ENCODE measurements around the gene CD302. TPM values are rescaled to one million over a fixed set of nuclear protein-coding genes. Genes with fewer than 3 reads are reported as not detected.

Gene CD302
- total and polyA plus RNA-seq, 4 donors, result 65.9 to 118 (median 96.8) TPM

DNA sequence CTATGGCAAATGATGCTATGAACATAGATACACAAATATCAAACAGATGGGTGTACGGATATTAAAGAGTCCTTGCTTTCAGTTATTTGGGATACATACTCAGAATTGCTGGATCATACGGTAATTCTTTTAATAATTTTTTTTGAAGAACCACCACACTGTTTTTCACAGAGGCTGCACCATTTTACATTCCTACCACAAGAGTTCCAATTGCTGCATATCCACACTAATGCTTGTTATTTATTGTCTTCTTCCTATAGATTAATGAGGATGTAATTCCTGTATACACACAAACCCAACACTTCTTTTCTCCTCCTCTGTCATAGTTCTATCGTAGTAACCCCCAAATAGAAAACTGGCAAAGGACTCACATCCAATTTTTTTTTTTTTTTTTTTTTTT is 21.7 kb downstream of the CD302 start:
- Histone ChIP-seq H3K27ac (ENCODE audit: low read depth in 1 of 2, low read length in 2 of 2) (no peak overlapping the region), H3K4me3 (ENCODE audit: low read depth in 1 of 3, low read length in 3 of 3) (no peak overlapping the region), H3K27me3 (ENCODE audit: control insufficient read depth in 4 of 4, insufficient read depth in 4 of 4, low read length in 3 of 4) (no peaks in the 10 kb centered on the region), H3K9me3 (ENCODE audit: control insufficient read depth in 4 of 4, low read length in 3 of 4) (no peaks in the 10 kb centered on the region), H3K9ac (ENCODE audit: low read depth in 1 of 2, low read length in 2 of 2) (no peak overlapping the region), H3K36me3 (ENCODE audit: control insufficient read depth in 4 of 4, insufficient read depth in 3 of 4, low read depth in 1 of 4, low read length in 3 of 4) (peaks cover 3 to 33% (median 25%) of the 10 kb centered on the region in 4 donors), H3K4me1 (ENCODE audit: control insufficient read depth in 4 of 4, insufficient read depth in 4 of 4, low read length in 3 of 4) (no peaks in the 10 kb centered on the region)
- DNase-seq (ENCODE audit: low spot score), result no peak
- 96% methylated on average over 3 of the region's 3 CpGs for WGBS
- no peak for TF ChIP-seq SP1 (IDR thresholded peaks at IDR 0.05)
- TF ChIP-seq HNF4A (conservative IDR thresholded peaks at IDR 0.05), result no peak
- TF ChIP-seq RXRA (IDR thresholded peaks at IDR 0.05), result no peak
- no peak for TF ChIP-seq FOXA2 (IDR thresholded peaks at IDR 0.05)
- no peak for TF ChIP-seq TAF1 (conservative IDR thresholded peaks at IDR 0.05)
- TF ChIP-seq JUND (IDR thresholded peaks at IDR 0.05), result no peak
- TF ChIP-seq, protein P1, sequence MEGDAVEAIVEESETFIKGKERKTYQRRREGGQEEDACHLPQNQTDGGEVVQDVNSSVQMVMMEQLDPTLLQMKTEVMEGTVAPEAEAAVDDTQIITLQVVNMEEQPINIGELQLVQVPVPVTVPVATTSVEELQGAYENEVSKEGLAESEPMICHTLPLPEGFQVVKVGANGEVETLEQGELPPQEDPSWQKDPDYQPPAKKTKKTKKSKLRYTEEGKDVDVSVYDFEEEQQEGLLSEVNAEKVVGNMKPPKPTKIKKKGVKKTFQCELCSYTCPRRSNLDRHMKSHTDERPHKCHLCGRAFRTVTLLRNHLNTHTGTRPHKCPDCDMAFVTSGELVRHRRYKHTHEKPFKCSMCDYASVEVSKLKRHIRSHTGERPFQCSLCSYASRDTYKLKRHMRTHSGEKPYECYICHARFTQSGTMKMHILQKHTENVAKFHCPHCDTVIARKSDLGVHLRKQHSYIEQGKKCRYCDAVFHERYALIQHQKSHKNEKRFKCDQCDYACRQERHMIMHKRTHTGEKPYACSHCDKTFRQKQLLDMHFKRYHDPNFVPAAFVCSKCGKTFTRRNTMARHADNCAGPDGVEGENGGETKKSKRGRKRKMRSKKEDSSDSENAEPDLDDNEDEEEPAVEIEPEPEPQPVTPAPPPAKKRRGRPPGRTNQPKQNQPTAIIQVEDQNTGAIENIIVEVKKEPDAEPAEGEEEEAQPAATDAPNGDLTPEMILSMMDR (IDR thresholded peaks at IDR 0.05; ENCODE audit: low read depth, low read length, missing input control), result no peak
- TF ChIP-seq EGR1 (IDR thresholded peaks at IDR 0.05; ENCODE audit: low read depth in 2 of 2), result no peak
- TF ChIP-seq FOXA1 (IDR thresholded peaks at IDR 0.05), result no peak

DNA sequence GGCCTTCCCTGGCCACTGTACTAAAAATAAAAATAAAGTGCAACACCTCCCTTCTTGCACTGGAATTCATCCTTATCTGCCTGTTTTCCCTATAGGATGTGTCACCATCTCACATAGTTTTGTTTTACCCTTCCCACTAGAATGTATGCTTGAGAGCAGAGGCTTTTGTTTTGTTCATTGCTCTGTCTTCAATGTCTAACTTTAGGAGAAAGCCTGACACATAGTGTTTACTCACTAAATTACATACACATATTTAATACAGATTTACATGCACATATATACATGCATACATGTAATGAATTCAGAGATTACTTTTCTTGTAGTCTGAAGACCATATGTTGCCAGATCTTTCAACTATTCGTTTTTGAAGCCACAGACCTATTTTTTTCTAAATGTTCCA is 23.0 kb downstream of the CD302 start:
- no peaks in the 10 kb centered on the region for H3K9me3 ChIP-seq (ENCODE audit: control insufficient read depth in 4 of 4, low read length in 3 of 4)
- H3K4me3 ChIP-seq (ENCODE audit: low read depth in 1 of 3, low read length in 3 of 3), result no peak overlapping the region
- WGBS, result 77% methylated on average over 1 of the region's 1 CpG
- H3K9ac ChIP-seq (ENCODE audit: low read depth in 1 of 2, low read length in 2 of 2), result no peak overlapping the region
- H3K27me3 ChIP-seq (ENCODE audit: control insufficient read depth in 4 of 4, insufficient read depth in 4 of 4, low read length in 3 of 4), result no peaks in the 10 kb centered on the region
- TF ChIP-seq, protein P2, sequence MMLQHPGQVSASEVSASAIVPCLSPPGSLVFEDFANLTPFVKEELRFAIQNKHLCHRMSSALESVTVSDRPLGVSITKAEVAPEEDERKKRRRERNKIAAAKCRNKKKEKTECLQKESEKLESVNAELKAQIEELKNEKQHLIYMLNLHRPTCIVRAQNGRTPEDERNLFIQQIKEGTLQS (IDR thresholded peaks at IDR 0.05), result no peak
- TF ChIP-seq TAF1 (conservative IDR thresholded peaks at IDR 0.05), result no peak
- TF ChIP-seq RAD21 (IDR thresholded peaks at IDR 0.05), result no peak
- no peak for TF ChIP-seq HNF4A (conservative IDR thresholded peaks at IDR 0.05)
- no peak for TF ChIP-seq GABPA (IDR thresholded peaks at IDR 0.05 in 1 of 2, conservative IDR thresholded peaks at IDR 0.05 in 1 of 2)
- TF ChIP-seq RXRA (IDR thresholded peaks at IDR 0.05), result no peak
- TF ChIP-seq FOXA2 (IDR thresholded peaks at IDR 0.05), result no peak
- TF ChIP-seq NR2F2 (IDR thresholded peaks at IDR 0.05), result no peak
- TF ChIP-seq, protein P3, sequence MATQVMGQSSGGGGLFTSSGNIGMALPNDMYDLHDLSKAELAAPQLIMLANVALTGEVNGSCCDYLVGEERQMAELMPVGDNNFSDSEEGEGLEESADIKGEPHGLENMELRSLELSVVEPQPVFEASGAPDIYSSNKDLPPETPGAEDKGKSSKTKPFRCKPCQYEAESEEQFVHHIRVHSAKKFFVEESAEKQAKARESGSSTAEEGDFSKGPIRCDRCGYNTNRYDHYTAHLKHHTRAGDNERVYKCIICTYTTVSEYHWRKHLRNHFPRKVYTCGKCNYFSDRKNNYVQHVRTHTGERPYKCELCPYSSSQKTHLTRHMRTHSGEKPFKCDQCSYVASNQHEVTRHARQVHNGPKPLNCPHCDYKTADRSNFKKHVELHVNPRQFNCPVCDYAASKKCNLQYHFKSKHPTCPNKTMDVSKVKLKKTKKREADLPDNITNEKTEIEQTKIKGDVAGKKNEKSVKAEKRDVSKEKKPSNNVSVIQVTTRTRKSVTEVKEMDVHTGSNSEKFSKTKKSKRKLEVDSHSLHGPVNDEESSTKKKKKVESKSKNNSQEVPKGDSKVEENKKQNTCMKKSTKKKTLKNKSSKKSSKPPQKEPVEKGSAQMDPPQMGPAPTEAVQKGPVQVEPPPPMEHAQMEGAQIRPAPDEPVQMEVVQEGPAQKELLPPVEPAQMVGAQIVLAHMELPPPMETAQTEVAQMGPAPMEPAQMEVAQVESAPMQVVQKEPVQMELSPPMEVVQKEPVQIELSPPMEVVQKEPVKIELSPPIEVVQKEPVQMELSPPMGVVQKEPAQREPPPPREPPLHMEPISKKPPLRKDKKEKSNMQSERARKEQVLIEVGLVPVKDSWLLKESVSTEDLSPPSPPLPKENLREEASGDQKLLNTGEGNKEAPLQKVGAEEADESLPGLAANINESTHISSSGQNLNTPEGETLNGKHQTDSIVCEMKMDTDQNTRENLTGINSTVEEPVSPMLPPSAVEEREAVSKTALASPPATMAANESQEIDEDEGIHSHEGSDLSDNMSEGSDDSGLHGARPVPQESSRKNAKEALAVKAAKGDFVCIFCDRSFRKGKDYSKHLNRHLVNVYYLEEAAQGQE (IDR thresholded peaks at IDR 0.05), result no peak
- TF ChIP-seq, protein P1 (IDR thresholded peaks at IDR 0.05; ENCODE audit: low read depth, low read length, missing input control), result no peak
- no peak for TF ChIP-seq JUND (IDR thresholded peaks at IDR 0.05)
- TF ChIP-seq HNF4G (IDR thresholded peaks at IDR 0.05), result no peak
- no peak for TF ChIP-seq EGR1 (IDR thresholded peaks at IDR 0.05; ENCODE audit: low read depth in 2 of 2)
- TF ChIP-seq, protein P4, sequence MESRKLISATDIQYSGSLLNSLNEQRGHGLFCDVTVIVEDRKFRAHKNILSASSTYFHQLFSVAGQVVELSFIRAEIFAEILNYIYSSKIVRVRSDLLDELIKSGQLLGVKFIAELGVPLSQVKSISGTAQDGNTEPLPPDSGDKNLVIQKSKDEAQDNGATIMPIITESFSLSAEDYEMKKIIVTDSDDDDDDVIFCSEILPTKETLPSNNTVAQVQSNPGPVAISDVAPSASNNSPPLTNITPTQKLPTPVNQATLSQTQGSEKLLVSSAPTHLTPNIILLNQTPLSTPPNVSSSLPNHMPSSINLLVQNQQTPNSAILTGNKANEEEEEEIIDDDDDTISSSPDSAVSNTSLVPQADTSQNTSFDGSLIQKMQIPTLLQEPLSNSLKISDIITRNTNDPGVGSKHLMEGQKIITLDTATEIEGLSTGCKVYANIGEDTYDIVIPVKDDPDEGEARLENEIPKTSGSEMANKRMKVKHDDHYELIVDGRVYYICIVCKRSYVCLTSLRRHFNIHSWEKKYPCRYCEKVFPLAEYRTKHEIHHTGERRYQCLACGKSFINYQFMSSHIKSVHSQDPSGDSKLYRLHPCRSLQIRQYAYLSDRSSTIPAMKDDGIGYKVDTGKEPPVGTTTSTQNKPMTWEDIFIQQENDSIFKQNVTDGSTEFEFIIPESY (IDR thresholded peaks at IDR 0.05), result no peak
- TF ChIP-seq, protein P5, sequence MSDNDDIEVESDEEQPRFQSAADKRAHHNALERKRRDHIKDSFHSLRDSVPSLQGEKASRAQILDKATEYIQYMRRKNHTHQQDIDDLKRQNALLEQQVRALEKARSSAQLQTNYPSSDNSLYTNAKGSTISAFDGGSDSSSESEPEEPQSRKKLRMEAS (IDR thresholded peaks at IDR 0.05), result no peak
- no peak for TF ChIP-seq FOXA1 (IDR thresholded peaks at IDR 0.05)
- no peak for TF ChIP-seq YY1 (IDR thresholded peaks at IDR 0.05)
- no peak for TF ChIP-seq SP1 (IDR thresholded peaks at IDR 0.05)
- H3K27ac ChIP-seq (ENCODE audit: low read depth in 1 of 2, low read length in 2 of 2), result no peak overlapping the region
- no peaks in the 10 kb centered on the region for H3K4me1 ChIP-seq (ENCODE audit: control insufficient read depth in 4 of 4, insufficient read depth in 4 of 4, low read length in 3 of 4)
- DNase-seq (ENCODE audit: low spot score), result no peak
- peaks cover 3 to 34% (median 22%) of the 10 kb centered on the region in 4 donors for H3K36me3 ChIP-seq (ENCODE audit: control insufficient read depth in 4 of 4, insufficient read depth in 3 of 4, low read depth in 1 of 4, low read length in 3 of 4)

All from liver (tissue), 9 donors.